ENCODE results near the gene NFASC. TPM values are rescaled to one million over a fixed set of nuclear protein-coding genes. Genes with fewer than 3 reads are reported as not detected.

NFASC gene
- total and polyA plus RNA-seq, 7 donors, result 0.46 to 105 (median 17.6) TPM

DNA sequence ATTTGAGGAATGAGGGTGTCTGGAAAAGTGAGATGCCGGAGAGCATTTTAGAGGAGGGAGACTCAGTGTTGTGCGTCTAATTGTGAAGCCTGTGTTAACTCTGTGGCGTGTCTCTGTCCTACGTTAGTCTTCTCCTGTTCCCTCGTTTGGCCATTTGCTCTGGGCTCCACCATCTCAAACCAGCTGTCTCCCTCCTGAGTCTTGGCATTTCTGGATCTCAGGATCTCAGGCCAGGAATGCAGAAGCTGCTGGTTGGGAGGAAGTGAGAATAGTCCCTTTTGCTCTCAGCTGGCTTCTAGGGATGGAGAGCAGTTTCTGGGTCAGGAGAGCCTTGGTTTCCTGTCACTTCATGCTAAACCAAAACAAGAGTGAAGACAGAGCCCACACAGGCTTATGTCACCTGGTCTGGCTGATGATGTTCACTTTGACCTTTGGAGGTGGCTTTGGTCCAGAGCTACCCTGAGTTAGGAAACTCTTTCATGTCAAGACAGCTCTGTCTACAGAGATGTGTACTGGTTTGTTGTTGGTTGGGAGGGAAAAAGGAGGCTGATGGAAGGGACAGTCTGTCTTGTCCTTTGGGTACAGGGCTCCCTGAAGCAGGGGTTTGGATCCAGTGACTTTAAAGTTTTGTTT lies 859 bp downstream of the NFASC start:
- 76 to 82% methylated on average over 5 of the region's 5 CpGs for WGBS, 2 donors
- Histone ChIP-seq H3K27me3 (no peaks in the 10 kb centered on the region), H3K4me3 (no peak overlapping the region), H3K36me3 (no peaks in the 10 kb centered on the region), H3K27ac (peak overlapping the region in 3 of 4 donors; percentile 43 to 55 (median 55)), H3K9me3 (no peaks in the 10 kb centered on the region), H3K4me1 (peaks cover 0 to 75% (median 23%) of the 10 kb centered on the region in 4 donors)
- intact Hi-C loops (cut with DNase I), result no loop called here
- peak; percentile 47 for DNase-seq
- TF ChIP-seq POLR2AphosphoS5 (IDR thresholded peaks at IDR 0.05) (no peak), EP300 (IDR thresholded peaks at IDR 0.05) (no peak), POLR2A (IDR thresholded peaks at IDR 0.05) (no peak)
- TF ChIP-seq, protein P1, sequence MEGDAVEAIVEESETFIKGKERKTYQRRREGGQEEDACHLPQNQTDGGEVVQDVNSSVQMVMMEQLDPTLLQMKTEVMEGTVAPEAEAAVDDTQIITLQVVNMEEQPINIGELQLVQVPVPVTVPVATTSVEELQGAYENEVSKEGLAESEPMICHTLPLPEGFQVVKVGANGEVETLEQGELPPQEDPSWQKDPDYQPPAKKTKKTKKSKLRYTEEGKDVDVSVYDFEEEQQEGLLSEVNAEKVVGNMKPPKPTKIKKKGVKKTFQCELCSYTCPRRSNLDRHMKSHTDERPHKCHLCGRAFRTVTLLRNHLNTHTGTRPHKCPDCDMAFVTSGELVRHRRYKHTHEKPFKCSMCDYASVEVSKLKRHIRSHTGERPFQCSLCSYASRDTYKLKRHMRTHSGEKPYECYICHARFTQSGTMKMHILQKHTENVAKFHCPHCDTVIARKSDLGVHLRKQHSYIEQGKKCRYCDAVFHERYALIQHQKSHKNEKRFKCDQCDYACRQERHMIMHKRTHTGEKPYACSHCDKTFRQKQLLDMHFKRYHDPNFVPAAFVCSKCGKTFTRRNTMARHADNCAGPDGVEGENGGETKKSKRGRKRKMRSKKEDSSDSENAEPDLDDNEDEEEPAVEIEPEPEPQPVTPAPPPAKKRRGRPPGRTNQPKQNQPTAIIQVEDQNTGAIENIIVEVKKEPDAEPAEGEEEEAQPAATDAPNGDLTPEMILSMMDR (IDR thresholded peaks at IDR 0.05), result no peak

DNA sequence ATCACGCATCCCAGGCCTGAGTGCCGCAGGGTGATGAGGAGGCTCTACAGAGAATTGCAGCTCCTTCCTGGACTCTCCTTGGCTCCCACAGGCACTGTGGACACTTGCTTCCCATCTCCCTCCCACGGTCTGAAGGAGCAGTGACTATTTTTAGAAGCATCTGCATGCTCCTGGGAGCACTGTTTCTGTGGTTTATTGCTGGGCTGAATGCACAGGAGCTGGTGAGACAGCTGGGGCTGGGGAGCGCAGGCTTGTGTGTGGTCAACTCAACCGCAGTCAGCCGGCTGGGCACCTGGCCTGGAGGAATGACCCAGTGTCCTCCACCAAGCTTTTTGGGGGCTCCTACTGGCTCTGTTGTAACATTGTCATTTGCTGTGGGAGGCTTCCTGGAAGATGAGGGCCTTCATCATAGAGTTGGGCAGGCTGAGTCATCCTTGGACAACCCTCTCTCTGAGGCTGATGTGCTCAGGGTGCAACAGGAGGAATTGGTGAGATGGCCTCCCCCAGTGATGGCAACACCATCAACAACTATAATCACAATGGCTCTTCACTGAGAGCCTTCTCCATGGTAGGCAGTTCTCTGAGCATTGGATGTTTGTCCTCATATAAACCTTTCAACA lies 1.7 kb downstream of the NFASC start:
- TF ChIP-seq POLR2AphosphoS5 (IDR thresholded peaks at IDR 0.05) (no peak), POLR2A (IDR thresholded peaks at IDR 0.05) (no peak), EP300 (IDR thresholded peaks at IDR 0.05) (no peak)
- TF ChIP-seq, protein P1 (IDR thresholded peaks at IDR 0.05), result no peak
- H3K27ac ChIP-seq, result peak overlapping the region in 3 of 4 donors; percentile 43 to 55 (median 55)
- intact Hi-C loops (cut with DNase I), result no loop called here
- H3K9me3 ChIP-seq, result no peaks in the 10 kb centered on the region
- 80% methylated on average over 6 of the region's 6 CpGs for WGBS, 2 donors
- H3K36me3 ChIP-seq, result no peaks in the 10 kb centered on the region
- H3K4me3 ChIP-seq, result no peak overlapping the region
- H3K4me1 ChIP-seq, result peaks cover 0 to 76% (median 23%) of the 10 kb centered on the region in 4 donors
- no peaks in the 10 kb centered on the region for H3K27me3 ChIP-seq
- peak; percentile 64 for DNase-seq

DNA sequence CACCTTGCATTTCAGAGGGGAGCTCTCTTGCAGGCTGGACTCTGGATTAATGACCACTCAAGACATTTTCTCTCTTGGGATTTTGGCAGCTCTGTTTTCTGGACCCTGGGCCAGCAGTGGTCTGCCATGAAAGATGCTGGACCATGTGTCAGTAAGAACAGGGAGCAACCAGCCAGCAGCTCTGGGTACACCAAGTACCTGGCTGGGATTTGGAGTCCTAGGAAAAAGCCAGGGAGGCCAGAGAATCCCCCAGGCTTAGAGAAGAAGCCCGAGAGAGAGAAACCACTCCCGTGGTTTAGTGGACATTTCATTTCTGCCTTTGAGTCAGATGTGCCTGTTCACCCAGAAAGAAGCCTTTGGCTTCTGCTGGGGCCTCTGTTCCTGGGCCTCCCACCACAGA lies 2.5 kb downstream of the NFASC start:
- WGBS, 2 donors, result 84 to 91% methylated on average over 2 of the region's 2 CpGs
- no peaks in the 10 kb centered on the region for H3K9me3 ChIP-seq
- H3K27me3 ChIP-seq, result no peaks in the 10 kb centered on the region
- H3K4me1 ChIP-seq, result peaks cover 0 to 74% (median 20%) of the 10 kb centered on the region in 4 donors
- peak overlapping the region in 3 of 4 donors; percentile 6 to 55 (median 34) for H3K27ac ChIP-seq
- intact Hi-C loops (cut with DNase I), result no loop called here
- TF ChIP-seq, protein P1 (IDR thresholded peaks at IDR 0.05), result no peak
- TF ChIP-seq POLR2AphosphoS5 (IDR thresholded peaks at IDR 0.05) (no peak), POLR2A (IDR thresholded peaks at IDR 0.05) (no peak), EP300 (IDR thresholded peaks at IDR 0.05) (no peak)
- peak; percentile 63 for DNase-seq
- no peaks in the 10 kb centered on the region for H3K36me3 ChIP-seq
- no peak overlapping the region for H3K4me3 ChIP-seq

DNA sequence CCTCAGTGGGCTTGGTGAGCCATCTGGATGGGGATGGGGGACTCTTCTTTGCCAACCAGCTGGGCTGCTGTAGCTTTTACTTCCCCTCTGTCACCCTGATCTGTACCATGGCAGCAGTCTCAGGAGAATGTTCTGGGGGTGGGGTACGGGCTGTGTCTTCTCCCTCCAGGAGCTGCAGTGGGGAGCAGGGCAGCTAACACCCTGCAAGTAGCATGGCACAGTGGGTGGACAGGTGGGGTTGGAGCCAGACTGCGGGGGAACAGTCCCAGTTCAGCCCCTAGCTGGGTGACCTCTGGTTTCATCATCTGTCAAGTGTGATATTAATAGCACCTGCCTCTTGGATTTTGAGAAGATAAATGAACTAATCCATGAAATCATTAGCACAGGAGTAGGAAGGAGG lies 3.1 kb downstream of the NFASC start:
- peak; percentile 55 for DNase-seq
- WGBS, 2 donors, result 82 to 96% methylated on average over 2 of the region's 2 CpGs
- Histone ChIP-seq H3K27me3 (no peaks in the 10 kb centered on the region), H3K4me3 (no peak overlapping the region), H3K9me3 (no peaks in the 10 kb centered on the region), H3K4me1 (peaks cover 0 to 74% (median 22%) of the 10 kb centered on the region in 4 donors), H3K27ac (peak overlapping the region in 3 of 4 donors; percentile 6 to 55 (median 35)), H3K36me3 (no peaks in the 10 kb centered on the region)
- intact Hi-C loops (cut with DNase I), result no loop called here
- TF ChIP-seq EP300 (IDR thresholded peaks at IDR 0.05) (no peak), POLR2AphosphoS5 (IDR thresholded peaks at IDR 0.05) (no peak), POLR2A (IDR thresholded peaks at IDR 0.05) (no peak)
- TF ChIP-seq, protein P1 (IDR thresholded peaks at IDR 0.05), result no peak

Data from sigmoid colon (tissue), 7 donors.